ENCODE data around the gene ARAP3.
A peak's percentile ranks its signal among the peaks of the same experiment; 100 is the strongest.

The ARAP3 gene

GRCh38 chr5:141647242-141647641, 34.8 kb downstream of the ARAP3 start:
- DNase-seq (ENCODE audit: low read depth, low spot score), result no peak

DNA sequence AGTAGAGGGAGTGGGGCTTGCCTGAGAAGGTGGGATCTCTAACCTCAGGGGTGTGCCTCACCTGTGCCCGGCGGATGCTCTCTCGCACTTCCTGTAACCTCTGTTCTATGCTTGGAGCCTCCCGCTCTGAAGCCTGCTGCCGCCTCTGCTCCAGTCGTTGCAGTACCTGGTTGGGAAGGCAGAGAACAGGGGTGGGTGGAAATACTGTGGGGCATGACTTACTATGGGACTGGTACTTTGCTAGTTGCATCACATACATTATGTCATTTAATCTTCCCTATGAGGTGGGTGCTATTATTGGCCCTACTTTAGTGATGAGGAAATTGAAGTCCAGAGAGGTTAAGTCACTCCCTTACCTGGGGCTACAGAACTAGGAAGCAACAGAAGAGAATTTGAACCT, 36.0 kb downstream of the ARAP3 start:
- DNase-seq (ENCODE audit: low read depth, low spot score), result no peak

DNA sequence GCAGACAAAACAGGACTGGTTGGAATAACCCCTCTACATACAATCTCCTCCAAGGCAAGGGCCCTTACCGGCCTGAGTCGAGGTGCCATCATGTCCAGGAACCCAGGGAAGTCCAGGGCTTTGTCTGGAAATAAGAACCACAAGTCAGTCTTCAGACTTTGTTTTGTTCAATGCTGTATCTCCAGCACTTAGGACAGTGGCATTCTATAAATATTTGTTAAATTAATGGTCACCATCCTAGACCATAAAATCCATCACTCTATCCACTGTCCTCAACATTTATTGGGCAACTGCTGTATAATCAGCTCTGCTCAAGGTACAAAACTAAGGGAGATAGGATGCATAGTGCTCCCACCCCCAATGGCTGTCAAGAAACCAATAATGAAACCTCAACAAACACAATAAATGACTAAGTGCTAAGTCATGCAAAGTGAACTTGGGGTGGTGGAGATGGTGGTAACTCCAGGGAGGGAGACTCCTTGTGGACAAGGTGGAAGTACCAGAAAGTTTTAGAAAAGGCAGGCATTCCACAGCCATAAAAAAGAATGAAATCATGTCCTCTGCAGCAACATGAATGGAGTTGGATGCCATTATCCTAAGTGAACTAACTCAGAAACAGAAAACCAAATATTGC, 40.3 kb downstream of the ARAP3 start:
- no peak for DNase-seq (ENCODE audit: low read depth, low spot score)

- no peak for DNase-seq (ENCODE audit: low read depth, low spot score)
Observed at GRCh38 chr5:141640698-141641097, 41.3 kb downstream of the ARAP3 start.

DNA sequence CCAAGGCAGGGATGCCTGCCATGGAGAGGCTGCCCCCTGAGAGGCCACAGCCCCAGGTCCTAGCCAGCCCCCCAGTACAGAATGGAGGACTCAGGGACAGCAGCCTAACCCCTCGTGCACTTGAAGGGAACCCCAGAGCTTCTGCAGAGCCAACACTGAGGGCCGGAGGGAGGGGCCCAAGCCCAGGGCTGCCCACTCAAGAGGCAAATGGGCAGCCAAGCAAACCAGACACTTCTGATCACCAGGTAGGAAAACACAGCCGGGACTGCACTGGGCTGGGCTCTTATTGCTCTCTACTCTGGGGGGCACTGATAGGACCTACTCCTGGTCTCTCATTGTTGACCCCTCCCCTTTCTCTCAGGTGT, 42.0 kb downstream of the ARAP3 start:
- DNase-seq (ENCODE audit: low read depth, low spot score), result no peak

- no peak for DNase-seq (ENCODE audit: low read depth, low spot score)
Observed at GRCh38 chr5:141639357-141640050, 42.5 kb downstream of the ARAP3 start.

DNA sequence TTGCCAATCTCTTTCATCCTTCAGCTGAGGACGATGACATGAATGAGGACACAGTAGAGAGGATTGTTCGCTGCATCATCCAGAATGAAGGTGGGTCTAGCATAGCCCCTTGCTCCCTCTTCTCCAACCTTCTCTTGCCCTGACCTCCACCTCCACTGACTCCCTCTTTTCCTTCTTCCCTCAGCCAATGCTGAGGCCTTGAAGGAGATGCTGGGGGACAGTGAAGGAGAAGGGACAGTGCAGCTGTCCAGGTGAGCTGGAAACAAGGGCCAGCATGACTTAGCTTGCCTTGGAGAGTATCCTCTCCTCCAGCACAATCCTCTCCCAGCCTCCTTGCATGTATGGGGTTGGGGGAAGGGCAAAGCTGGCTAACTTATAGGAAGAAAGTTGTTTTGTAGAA, 43.3 kb downstream of the ARAP3 start:
- DNase-seq (ENCODE audit: low read depth, low spot score), result no peak

- no peak for DNase-seq (ENCODE audit: low read depth, low spot score)
Observed at GRCh38 chr5:141637767-141638419, 44.1 kb downstream of the ARAP3 start.

DNA sequence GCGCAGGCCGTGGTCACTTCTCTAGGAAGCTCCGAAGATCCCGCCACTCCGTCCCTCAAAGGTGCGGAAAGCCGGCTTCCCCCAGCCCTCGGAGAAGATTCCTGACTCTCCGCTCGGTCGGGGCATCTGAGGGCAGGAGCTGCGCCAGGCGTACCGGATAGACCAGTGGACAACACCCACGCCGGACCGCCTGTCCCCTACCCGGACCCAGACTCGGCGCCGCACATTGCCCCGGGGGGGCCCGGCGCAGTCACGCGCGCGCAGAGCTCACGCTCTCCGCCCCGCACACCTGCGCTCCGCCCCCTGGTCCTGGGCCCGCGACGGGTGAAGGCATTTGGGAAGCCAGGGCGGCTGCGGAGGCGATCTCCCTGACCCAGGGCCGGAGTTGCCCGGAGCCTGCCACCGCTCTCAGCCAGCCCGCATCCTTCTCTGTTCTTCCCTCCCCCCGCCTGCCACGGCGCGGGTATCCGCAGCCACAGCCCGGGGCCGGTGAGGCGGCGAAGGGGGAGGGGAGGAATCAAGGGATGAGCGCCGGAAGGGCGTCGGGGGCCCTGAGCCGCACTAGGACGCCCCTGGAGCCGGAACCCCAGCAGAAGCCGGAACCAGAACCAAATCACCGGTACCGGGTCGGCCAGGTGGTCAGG, 44.8 kb downstream of the ARAP3 start:
- DNase-seq (ENCODE audit: low read depth, low spot score), result no peak

DNA sequence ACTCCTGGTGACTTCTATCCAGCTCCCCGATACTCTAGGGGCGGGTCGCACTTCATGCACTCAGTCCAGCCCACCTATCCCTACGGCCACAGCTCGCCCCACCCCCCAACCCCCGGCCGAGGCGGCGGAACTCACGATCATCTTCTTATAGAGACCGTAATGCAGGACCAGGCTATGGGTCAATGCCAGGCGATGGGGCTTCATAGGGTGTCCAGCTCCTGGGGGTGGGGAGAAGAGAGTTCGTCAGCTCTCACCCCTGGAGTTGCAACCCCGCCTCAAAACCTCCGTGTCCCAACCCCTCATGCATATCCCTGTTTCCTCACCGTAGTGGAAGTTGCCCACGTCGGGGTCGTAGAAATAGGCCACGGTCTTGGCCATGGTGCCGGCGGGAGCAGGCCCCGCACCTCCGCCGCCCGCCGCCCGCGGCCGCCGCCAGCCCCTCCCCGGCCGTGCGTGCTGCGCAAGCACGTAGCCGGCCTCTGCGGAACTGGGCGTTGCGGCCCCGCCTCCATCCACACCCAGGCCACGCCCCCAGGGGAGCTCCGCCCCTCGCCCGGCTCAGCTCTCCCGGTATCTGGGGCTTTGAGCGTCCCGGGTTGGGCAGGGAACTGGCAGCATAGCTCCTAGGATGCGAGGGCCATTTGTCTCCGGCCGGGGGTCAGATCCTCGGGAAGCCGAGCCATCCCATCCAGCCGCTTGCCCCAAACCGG, 45.5 kb downstream of the ARAP3 start, which contains the start of the genes HDAC3 and RELL2:
Gene HDAC3 (minus strand): TSS at position 437 of the 710 bp plus-strand sequence. CDS start 59 bp downstream, at position 378.
Gene RELL2 (plus strand): TSS at position 585 of the 710 bp plus-strand sequence. CDS start 1,229 bp downstream, outside the sequence.
- DNase-seq (ENCODE audit: low read depth, low spot score), result peak; percentile 82

DNA sequence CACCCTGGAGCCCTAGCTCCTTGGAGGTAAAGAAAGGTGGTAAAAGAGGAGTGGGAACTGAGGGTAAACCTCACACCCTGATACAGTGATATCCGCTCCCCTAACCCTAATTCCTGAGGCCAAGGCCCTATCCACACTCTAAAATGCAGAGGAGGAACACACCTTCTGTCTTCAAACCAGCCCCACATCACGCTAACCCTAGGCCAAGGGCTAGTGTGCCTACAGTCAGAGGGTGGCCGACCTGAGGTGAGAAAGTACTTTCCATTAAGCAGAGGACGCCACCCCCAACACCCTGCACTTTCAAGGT, 46.0 kb downstream of the ARAP3 start:
- no peak for DNase-seq (ENCODE audit: low read depth, low spot score)

DNA sequence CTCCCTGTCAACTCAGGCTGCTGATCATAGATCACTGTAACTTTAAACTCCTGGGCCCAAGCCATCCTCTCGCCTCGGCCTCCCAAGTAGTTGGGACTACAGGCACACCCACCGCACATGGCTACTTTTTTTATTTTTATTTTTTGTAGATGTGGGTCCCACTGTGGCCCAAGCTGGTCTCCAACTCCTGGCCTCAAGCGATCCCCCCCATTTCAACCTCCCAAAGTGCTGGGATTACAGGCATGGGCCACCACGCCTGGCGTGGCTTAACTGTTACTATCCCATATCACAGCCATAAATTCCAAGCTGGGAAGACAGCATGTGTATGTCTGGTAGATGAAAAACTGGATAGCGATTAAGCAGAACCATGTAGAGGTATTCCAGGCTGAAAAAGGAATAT, 46.4 kb downstream of the ARAP3 start:
- DNase-seq (ENCODE audit: low read depth, low spot score), result no peak

DNA sequence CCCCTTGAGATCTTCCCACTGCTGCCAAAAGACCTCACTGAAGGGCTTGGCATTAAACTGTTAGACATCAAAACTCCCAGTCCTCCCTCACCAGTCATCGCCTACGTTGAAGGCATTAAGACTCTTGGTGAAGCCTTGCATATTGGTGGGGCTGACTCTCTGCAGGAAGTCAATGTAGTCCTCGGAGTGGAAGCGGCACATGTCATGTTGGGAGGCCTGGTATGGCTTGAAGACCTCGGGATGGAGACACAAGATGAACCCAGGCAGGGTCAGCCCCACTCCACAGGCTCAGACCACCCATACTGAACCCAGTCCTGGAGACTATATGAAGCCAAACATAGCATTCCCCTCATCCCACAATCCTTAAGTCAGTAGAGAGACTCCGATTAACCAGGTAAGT, 47.3 kb downstream of the ARAP3 start:
- DNase-seq (ENCODE audit: low read depth, low spot score), result no peak

GRCh38 chr5:141633871-141634561, 48.0 kb downstream of the ARAP3 start:
- DNase-seq (ENCODE audit: low read depth, low spot score), result no peak

DNA sequence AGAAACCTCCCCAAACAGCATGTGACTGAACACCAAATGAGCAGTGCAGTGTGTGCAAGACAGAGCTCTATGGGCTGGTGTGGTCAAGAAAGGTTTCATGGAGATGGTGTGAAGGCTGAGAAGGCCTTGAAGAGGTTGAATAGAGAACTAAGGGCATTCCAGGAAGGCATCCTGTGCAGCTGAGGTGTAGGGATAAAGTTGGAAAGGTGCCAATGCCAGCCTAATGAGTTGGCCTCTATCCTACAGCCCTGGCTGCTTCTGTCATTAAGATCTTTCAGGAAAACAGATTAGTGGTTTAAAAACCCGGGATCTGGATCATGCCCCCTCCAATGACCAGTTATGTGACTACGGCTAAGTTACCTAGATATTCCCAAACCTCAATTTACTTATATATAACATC, 49.4 kb downstream of the ARAP3 start:
- no peak for DNase-seq (ENCODE audit: low read depth, low spot score)

- no peak for DNase-seq (ENCODE audit: low read depth, low spot score)
Observed at GRCh38 chr5:141630570-141631140, 51.4 kb downstream of the ARAP3 start.

GRCh38 chr5:141628175-141628788, 53.7 kb downstream of the ARAP3 start:
- no peak for DNase-seq (ENCODE audit: low read depth, low spot score)

DNA sequence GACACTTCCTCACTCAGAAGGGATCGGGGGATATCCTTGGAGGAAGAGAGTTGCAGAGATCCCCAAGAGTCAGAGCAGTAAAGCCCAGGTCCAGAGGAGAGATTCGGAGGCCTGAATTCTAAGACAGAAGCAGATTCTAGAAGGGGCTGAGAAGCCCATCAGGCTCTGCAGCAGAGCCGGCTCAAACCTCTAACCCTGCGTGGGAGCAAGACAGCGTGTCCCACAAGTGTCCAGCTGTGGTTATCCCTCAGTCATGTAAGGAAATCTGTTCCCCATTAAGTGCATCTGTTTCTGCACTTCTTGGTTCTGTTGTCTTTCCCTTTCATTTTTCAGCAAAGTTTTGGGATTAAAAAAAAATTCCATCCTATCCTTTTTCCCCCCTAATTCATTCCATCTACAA, 58.4 kb downstream of the ARAP3 start:
- DNase-seq (ENCODE audit: low read depth, low spot score), result no peak

DNA sequence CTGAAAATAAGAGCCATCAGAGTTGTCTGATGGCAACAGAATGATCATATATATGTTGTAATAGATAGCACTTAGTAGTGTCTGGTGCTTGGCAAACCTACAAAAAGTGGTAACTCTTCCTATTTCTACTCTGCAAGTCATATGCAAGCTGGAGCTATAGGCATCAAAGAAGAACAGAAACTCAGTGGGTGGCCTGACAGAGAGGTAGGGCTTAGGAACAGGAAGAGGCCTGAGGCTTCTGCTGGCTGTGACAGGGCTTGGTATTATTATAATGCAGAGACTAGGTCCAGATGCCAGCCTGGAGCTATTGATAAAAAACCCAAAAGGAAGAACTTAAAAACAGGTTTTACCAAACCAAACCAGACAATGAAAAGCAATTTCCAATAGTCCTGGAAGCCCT, 58.8 kb downstream of the ARAP3 start:
- no peak for DNase-seq (ENCODE audit: low read depth, low spot score)

- DNase-seq (ENCODE audit: low read depth, low spot score), result peak; percentile 97
Observed at GRCh38 chr5:141618804-141619554, 63.1 kb downstream of the ARAP3 start, which contains the start of gene DIAPH1. DIAPH1 (minus strand) TSS chr5:141619000; CDS start chr5:141618914, 86 bp downstream.

Data from activated CD4-positive, CD25-positive, alpha-beta regulatory T cell treated with anti-CD3 and anti-CD28 coated beads, Interleukin-2, amount 50 U/mL, for 16 hours (primary cell).